Thyroid gland (tissue), 4 donors: ENCODE measurements around the gene KLHDC7A.

Experiments
- CTCF ChIP-seq, 6 experiments: fragments of 200-600 bp in 3 of 6; fragments of 450-650 bp in 3 of 6; sonication (generic) in 3 of 6; IDR thresholded peaks; one replicate each; pipeline ENCODE4 v1.5.1; 2016 to 2019; ENCODE audit warnings: antibody characterized with exemption in 6 of 6, mild to moderate bottlenecking in 2 of 6, inconsistent platforms in 1 of 6, moderate library complexity in 1 of 6
- POLR2A ChIP-seq, 2 donors: fragments of 450-650 bp; IDR thresholded peaks; one replicate each; pipeline ENCODE4 v1.6.1; 2017; ENCODE audit warnings: antibody characterized with exemption in 2 of 2, mild to moderate bottlenecking in 2 of 2, moderate library complexity in 1 of 2

- TF ChIP-seq CTCF (IDR thresholded peaks at IDR 0.05) (no peak), POLR2A (IDR thresholded peaks at IDR 0.05) (no peak)
These were observed 14.1 kb upstream of the KLHDC7A start for GRCh38 chr1:18466676-18467075.
